HG03520 (cell line): ENCODE data around the gene CACNA1G.

Source experiments
- ATAC-seq: cut with Tn5 transposase; IDR thresholded peaks from one replicate; pipeline ENCODE4 v1.9.1; 2021; ENCODE audit warnings: mild to moderate bottlenecking, moderate library complexity; ENCODE audit not compliant: unreplicated experiment

The CACNA1G gene

DNA sequence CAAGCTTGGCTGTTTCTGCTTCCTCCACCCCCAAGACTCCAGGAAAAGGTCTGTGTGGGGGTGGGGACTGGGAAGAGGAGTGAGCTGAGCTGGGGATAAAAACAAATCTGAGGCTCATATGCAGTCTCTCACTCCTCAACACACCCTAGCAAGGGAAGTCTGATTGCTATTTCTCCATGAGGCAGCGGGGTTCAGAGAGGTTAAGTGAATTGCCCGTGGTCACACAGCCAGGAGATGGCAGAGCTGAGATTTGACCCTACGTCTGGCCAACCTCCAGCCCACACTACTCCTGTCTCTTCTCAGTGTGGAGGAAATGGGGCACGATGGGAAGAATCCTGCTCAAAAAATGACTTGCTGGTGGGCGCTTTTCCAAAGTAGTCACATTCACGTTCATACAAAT, 69.4 kb downstream of the CACNA1G start:
- no peak for ATAC-seq

- ATAC-seq = no peak
Observed at GRCh38 chr17:50630524-50631194, 70.1 kb downstream of the CACNA1G start.

DNA sequence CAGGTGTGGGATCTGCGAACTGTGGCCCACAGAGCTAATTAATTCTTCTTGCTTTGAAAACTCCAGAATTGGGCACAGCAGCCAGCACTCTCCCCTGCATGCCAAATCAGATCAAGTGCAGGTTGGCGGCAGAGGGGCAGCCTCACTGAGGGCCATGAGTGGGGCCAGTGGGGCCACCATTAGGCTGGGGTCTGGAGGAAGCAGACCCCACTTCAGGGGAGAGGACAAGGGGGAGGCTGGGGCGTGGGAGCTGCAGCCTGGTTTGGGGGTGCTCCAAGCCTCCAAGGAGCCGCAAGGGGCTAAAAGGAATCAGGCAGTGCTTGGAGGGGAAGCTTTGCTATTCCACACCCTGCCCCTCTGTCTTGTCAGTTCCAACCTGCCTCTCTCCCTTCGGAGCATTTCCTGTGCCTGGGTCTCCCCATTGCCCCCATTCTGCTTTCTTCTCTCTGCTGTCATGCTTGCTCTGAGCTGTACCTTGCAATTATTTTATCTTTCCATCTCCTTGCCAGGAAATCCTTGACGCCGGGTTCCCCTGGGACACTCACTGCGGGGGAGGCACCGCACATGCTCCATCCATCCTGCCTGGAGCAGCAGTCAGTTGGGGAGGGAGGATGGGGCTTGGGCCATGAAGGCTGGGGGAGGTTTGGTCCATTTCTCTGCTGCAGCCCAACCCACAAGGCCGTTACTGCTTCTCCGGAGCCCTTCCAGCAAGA, 70.8 kb downstream of the CACNA1G start:
- no peak for ATAC-seq

DNA sequence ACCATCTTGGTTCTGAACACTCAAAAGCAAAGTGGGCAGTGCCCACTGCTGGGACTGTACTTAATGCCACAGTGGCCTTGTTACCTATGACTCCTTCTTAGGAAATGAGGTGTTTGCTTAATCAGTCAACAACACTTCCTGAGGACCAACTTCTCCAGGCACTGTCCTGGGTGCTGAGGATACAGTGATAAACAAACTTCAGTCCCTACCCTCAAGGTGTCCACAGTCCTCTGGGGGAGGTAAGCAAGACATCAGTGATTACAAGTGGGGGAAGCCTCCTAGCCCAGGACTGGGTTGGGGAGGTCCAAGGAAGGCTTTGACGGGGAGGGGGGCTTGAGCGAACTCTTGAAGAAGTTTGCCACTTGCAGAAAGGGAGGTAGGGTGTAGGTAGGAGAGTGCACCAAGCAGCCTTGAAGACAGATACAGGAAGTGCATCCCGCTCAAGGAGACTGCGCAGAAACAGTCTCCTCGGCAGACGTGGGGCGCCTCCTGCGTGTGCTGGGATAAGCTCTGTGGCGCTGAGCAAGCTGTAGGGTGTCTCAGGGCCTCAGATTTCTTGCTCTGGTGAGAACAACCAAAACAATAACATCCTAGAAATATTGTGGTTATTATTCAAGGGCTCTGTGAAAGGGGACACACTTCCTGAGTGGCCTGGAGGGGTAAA, 71.5 kb downstream of the CACNA1G start:
- no peak for ATAC-seq

- ATAC-seq = no peak
Observed at GRCh38 chr17:50632637-50633036, 72.1 kb downstream of the CACNA1G start.

- no peak for ATAC-seq
Observed at GRCh38 chr17:50633683-50634082, 73.2 kb downstream of the CACNA1G start.

GRCh38 chr17:50634224-50634914, 73.9 kb downstream of the CACNA1G start, which contains the start of gene ABCC3:
Gene ABCC3, plus strand, starts transcription at chr17:50634881. Its CDS starts 56 bp downstream, at chr17:50634937.
- ATAC-seq = no peak

GRCh38 chr17:50634915-50635731, 74.6 kb downstream of the CACNA1G start:
- no peak for ATAC-seq

GRCh38 chr17:50635732-50635981, 75.1 kb downstream of the CACNA1G start:
- ATAC-seq = no peak

DNA sequence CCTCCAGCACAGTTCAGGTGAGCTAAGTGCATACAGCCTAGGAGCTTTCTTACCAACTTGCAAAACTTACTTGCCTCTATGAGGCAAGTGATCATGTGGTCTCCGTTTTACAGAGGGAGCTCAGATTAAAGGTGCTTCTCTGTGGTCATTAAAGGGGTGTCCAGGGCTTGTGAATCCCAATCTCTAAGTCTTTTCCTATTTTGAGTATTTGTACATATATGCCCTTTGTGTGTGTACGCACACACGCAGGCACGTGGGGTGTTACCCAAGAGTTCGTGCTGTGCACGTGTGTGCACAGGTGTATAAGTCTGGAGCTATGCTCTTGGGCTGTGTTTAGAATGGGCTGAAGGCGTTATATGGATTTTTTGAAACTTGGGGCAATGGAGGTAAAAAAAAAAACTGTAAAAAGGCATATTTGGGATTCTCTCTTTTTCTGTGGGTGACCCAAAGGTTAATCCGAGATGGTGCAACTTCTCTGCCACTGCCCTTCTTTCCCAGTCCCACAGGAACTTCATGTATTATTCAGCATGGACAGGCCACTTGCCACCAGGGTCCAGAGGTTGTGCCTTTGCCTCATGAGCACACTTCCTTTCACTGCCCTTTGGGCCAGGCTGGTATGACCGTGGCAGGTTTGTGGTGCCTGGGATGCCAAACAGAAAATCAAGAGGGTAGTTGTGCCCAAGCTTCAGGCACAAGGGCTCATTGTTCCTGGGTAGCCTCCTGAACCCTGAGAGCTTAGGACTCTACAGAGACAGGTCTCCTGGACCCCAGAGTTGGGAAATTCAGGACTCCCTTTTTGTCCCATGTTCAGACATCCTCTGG, 75.7 kb downstream of the CACNA1G start:
- no peak for ATAC-seq

GRCh38 chr17:50636804-50637195, 76.3 kb downstream of the CACNA1G start:
- ATAC-seq = no peak

DNA sequence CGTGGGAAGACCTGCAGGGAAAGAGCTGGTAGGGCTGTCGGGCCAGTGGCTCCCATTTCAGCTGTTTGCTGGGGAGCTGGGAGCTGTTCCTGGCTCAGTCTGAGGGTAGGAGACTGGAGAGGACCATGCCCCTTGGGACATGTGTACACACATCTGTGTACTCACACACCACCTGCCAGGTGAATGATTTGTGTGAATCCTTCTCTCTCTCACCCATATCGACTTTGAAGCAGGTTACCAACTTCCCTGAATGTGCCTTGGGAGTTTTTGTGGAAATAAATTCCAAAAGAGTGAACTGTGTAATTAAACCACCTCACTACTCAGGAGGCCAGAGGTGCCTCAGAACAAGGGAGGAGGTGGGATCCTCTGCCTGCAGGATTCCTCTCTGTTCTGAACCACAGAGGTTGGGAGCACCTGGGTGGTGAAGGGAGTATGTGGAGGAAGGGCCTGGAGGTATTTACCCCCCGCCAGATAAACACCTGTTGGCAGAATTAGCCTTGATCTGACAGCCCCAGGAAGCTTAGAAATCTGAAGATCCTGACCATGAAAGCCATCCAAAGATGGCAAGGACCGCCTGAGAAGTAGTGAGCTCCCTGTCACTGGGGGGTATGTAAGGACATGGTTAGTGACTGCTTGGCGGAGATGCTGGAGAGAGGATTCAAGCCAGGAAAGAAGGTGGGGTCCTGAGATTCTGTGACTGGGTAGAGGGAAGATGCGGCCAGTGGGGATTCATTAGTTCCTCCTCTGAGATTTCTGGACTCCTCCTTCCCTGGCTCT, 77.5 kb downstream of the CACNA1G start:
- no peak for ATAC-seq

GRCh38 chr17:50638606-50638965, 78.1 kb downstream of the CACNA1G start:
- ATAC-seq = no peak

DNA sequence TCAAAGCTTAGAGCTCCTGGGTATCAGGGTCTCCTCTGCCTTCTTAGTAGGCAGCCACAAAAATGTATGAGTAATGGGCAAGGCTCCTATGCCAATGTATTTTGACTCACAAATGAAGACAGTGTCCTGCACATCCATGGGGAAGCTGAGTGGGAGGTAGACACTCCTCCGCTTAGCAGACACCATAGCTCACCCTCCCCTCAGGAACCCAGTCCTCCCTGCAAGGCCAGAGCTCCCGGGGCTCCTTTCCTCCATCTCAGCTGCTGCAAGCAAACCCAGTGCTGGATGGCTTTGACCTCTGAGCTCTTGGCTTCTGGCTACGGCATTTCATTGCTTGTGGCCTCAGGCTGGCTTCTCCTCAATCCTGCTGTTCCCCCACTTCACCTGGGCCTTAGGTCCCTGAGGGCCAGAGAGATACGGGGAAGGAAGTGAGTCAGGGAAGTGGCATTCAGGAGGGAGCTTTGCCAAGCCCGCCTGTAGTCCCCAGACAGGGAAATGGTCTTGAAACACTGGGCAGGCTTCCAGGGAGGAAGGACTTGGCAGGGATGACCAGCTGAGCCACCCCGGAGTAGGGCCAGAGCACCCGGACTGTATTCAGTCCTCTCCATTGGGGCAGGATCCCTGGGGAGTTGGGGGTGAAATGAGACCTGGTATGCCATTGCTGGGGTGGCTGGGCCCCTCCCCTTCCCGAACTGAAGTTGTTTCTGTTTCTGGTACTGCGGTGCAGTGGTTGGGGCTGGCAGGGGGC, 78.6 kb downstream of the CACNA1G start:
- no peak for ATAC-seq

DNA sequence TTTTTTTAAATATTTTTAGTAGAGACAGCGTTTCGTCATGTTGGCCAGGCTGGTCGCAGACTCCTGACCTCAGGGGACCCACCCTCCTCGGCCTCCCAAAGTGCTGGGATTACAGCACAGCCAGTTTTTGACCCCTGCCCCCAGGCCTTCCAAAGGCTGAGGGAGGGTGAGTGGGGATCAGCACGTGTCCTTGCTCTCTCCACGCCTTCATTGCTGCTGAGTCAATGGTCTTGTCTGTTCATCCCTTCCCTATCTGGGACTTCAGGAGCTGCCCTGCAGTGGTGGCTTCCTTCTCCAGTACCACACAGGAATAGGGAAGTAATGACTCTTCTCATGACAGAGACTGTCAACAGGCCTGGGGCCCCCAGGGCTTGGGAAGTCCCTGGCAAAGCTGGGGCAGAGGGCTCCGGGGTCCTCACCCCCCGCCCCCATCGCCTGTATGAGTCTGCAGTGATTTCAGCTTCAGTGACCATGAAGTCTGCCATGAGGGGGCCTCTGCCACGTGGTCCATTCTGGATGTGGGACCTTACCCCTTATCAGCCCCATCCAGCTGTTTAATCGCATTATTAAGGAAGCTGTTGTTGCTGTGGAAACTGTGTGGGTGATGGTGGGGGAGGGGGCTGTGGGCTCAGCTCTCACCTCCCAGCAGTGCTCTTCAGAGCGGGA, 80.3 kb downstream of the CACNA1G start:
- ATAC-seq = no peak

DNA sequence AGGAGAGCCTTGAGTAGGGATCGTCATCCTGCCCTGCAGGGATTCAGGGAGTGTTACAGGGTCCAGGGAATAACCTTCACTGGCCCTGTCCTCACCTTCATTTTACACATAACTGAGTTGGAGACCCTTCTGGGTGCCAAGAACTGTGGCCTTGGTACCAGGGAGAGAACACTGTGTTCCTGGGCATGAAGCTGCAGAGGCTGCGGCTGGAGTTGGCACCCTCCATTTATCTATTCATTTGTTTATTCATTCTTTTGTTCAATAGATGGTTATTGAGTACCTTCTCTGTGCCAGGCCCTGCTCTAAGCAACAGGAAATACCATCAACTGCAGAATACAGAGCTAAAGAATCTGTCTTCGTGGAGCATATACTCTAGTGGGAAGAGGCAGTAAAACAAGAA, 80.8 kb downstream of the CACNA1G start:
- no peak for ATAC-seq

DNA sequence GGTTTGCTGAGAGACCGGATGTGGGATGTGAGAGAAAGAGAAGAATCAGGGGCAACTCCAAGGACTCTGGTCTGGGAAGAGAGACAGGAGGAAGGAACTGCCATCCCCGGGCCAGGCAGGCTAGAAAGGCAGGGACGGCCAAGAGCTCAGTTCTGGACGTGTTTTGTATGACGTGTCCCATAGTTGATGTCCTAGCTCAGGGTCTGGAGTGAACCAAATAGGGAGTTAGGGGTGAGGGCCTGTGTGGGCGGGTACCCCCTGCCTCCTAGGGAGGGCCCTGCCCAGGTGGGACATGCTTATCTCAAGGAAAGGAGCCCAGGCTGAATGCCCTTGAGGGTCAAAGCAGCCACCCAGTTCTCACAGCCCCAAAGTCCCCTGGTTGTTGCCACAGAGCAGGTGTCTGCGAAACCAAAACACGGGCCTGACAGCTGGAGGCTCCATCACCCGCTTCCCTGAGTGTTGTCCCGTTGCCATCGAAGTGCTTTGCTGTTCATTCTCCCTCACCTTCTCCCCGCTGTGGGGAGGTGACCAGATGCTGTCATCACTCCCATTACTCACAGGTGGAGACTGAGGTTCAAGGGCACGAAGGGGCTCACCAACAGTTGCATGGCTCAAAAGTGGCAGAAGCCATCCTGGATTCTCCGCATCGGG, 81.7 kb downstream of the CACNA1G start:
- no peak for ATAC-seq
